Testis (tissue), 2 donors: ENCODE results near the gene DDC.

Source experiments
- POLR2A ChIP-seq: fragments of 450-650 bp; IDR thresholded peaks from one replicate; pipeline ENCODE4 v1.6.1; 2017; ENCODE audit warnings: antibody characterized with exemption, mild to moderate bottlenecking, moderate library complexity
- TF ChIP-seq, protein P1 (sequence below), 3 experiments: fragments of 450-650 bp in 2 of 3; fragments of 200-600 bp in 1 of 3; sonication (generic) in 1 of 3; IDR thresholded peaks; one replicate each; pipeline ENCODE4 v1.5.1; 2016 to 2019; ENCODE audit warnings: antibody characterized with exemption in 3 of 3, mild to moderate bottlenecking in 2 of 3, moderate library complexity in 1 of 3

DNA sequence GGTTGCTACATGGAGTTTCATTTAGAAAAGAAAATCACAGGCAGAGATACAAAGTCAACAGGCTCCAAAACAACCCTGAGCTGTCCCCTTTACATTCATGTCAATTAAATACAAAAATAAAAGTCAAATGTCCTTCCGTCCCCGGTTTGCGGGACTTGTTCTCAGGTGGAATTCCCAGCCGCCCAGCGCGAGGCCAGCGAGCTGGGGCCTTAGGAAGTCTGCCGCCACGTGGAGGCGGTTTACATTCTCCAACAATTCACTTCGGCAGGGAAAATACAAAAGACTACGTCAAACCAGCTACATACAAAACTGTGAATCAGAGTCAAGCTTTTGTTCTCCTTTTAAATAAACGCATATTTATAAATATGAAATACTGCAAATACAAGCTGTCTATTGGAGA lies 25.3 kb upstream of the DDC start:
- TF ChIP-seq, protein P1, sequence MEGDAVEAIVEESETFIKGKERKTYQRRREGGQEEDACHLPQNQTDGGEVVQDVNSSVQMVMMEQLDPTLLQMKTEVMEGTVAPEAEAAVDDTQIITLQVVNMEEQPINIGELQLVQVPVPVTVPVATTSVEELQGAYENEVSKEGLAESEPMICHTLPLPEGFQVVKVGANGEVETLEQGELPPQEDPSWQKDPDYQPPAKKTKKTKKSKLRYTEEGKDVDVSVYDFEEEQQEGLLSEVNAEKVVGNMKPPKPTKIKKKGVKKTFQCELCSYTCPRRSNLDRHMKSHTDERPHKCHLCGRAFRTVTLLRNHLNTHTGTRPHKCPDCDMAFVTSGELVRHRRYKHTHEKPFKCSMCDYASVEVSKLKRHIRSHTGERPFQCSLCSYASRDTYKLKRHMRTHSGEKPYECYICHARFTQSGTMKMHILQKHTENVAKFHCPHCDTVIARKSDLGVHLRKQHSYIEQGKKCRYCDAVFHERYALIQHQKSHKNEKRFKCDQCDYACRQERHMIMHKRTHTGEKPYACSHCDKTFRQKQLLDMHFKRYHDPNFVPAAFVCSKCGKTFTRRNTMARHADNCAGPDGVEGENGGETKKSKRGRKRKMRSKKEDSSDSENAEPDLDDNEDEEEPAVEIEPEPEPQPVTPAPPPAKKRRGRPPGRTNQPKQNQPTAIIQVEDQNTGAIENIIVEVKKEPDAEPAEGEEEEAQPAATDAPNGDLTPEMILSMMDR (IDR thresholded peaks at IDR 0.05) = no peak
- TF ChIP-seq POLR2A = no peak
